Measurements from ENCODE around the gene PGLYRP3. TPM values are rescaled to one million over a fixed set of nuclear protein-coding genes. Genes with fewer than 3 reads are reported as not detected.

PGLYRP3 gene
- total and polyA plus RNA-seq, 2 experiments from 2014 or later = not detected

DNA sequence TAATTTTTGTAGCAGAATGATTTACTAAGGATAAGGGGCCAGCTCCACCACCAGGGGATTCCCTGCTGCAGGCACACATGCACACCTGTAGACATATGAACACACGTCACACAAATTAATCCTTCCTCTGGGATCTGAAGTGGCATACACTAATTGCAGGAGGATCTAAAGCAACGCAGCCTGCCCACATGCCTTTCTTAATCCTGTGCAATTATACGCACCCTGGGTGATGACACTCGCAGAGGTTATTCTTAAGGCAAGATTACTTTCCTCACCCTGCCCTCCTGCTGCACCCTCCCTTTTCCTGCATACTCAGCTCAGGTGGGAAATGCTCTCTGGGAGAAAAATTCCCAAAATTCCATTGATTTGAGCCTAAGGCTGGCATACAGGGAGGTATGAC lies 60.8 kb downstream of the PGLYRP3 start:
- Histone ChIP-seq H3K79me2 (replicated peaks; ENCODE audit: insufficient read depth) (no peaks in the 10 kb centered on the region), H3K4me2 (no peak overlapping the region), H3K27me3 (ENCODE audit: insufficient read depth) (no peaks in the 10 kb centered on the region), H4K20me1 (replicated peaks; ENCODE audit: insufficient read depth) (no peaks in the 10 kb centered on the region), H3K27ac (ENCODE audit: low read depth) (no peak overlapping the region), H3K36me3 (ENCODE audit: insufficient read depth) (no peaks in the 10 kb centered on the region), H3K4me3 (no peak overlapping the region), H3F3A (replicated peaks; ENCODE audit: low read depth) (no peaks in the 10 kb centered on the region), H3K4me1 (ENCODE audit: insufficient read depth) (no peaks in the 10 kb centered on the region), H3K9me2 (ENCODE audit: insufficient read depth) (peaks cover 4% of the 10 kb centered on the region; the same call in 1 of the 2 replicates), H2AFZ (no peak overlapping the region)
- DNase-seq (ENCODE audit: low spot score) (no peak), ATAC-seq (no peak)
- Mint-ChIP-seq H3K9me3 (no peaks in the 10 kb centered on the region), H3K27ac (no peak overlapping the region), H3K27me3 (ENCODE audit: insufficient read depth, low read depth, poor library complexity) (peaks cover 2% of the 10 kb centered on the region), H3K4me3 (no peak overlapping the region), H3K4me1 (no peaks in the 10 kb centered on the region), H3K36me3 (ENCODE audit: low read depth) (no peaks in the 10 kb centered on the region)
- TF ChIP-seq CTCF (conservative IDR thresholded peaks at IDR 0.05; ENCODE audit: low read depth in 2 of 2) (no peak), EZH2 (IDR thresholded peaks at IDR 0.05; ENCODE audit: low read depth, unreplicated experiment) (no peak), NANOG (IDR thresholded peaks at IDR 0.05; ENCODE audit: borderline replicate concordance) (no peak), JUNB (IDR thresholded peaks at IDR 0.05; ENCODE audit: unreplicated experiment) (no peak)
- TF ChIP-seq, protein P1, sequence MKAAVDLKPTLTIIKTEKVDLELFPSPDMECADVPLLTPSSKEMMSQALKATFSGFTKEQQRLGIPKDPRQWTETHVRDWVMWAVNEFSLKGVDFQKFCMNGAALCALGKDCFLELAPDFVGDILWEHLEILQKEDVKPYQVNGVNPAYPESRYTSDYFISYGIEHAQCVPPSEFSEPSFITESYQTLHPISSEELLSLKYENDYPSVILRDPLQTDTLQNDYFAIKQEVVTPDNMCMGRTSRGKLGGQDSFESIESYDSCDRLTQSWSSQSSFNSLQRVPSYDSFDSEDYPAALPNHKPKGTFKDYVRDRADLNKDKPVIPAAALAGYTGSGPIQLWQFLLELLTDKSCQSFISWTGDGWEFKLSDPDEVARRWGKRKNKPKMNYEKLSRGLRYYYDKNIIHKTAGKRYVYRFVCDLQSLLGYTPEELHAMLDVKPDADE (IDR thresholded peaks at IDR 0.05) = no peak

DNA sequence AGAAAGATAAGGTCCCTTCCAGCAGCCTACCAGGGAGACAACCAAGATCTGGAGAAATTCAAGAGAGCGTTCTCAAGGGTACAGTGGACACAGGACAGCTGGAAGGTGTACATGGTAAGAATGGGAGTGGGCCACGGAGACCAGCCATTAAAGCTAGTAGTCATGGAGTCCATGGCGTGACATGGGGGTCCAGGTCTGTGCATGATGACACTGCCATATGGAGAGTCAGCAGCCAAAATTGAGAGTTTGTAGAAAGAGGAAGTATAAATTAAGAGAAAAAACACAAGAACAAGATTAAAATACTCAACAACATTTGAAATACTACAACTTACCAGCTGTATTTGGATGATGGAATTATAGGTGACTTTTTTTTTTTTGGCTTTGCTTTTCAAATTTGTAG lies 61.2 kb downstream of the PGLYRP3 start:
- H3K4me3 ChIP-seq = no peak overlapping the region
- H3K4me2 ChIP-seq = no peak overlapping the region
- ATAC-seq = no peak
- H3K36me3 ChIP-seq (ENCODE audit: insufficient read depth) = no peaks in the 10 kb centered on the region
- H3F3A ChIP-seq (replicated peaks; ENCODE audit: low read depth) = no peaks in the 10 kb centered on the region
- H3K4me1 ChIP-seq (ENCODE audit: insufficient read depth) = no peaks in the 10 kb centered on the region
- H3K4me1 Mint-ChIP-seq = no peaks in the 10 kb centered on the region
- no peak for TF ChIP-seq ZNF114 (CRISPR knock-in tag; IDR thresholded peaks at IDR 0.05)
- TF ChIP-seq EZH2 (IDR thresholded peaks at IDR 0.05; ENCODE audit: low read depth, unreplicated experiment) = no peak
- TF ChIP-seq JUNB (IDR thresholded peaks at IDR 0.05; ENCODE audit: unreplicated experiment) = no peak
- TF ChIP-seq EZH2phosphoT487 (IDR thresholded peaks at IDR 0.05; ENCODE audit: unreplicated experiment) = no peak
- TF ChIP-seq POLR2AphosphoS5 (IDR thresholded peaks at IDR 0.05; ENCODE audit: low read depth) = no peak
- no peak for TF ChIP-seq NANOG (IDR thresholded peaks at IDR 0.05; ENCODE audit: borderline replicate concordance)
- no peak for TF ChIP-seq STAT1 (IDR thresholded peaks at IDR 0.05; ENCODE audit: unreplicated experiment)
- no peaks in the 10 kb centered on the region for H3K27me3 ChIP-seq (ENCODE audit: insufficient read depth)
- H3K79me2 ChIP-seq (replicated peaks; ENCODE audit: insufficient read depth) = no peaks in the 10 kb centered on the region
- no peaks in the 10 kb centered on the region for H3K9me3 Mint-ChIP-seq
- H3K27ac ChIP-seq (ENCODE audit: low read depth) = no peak overlapping the region
- H2AFZ ChIP-seq = no peak overlapping the region
- peaks cover 4% of the 10 kb centered on the region; the same call in 1 of the 2 replicates for H3K9me2 ChIP-seq (ENCODE audit: insufficient read depth)
- DNase-seq (ENCODE audit: low spot score) = no peak
- H4K20me1 ChIP-seq (replicated peaks; ENCODE audit: insufficient read depth) = no peaks in the 10 kb centered on the region
- no peak overlapping the region for H3K27ac Mint-ChIP-seq
- H3K27me3 Mint-ChIP-seq (ENCODE audit: insufficient read depth, low read depth, poor library complexity) = peaks cover 2% of the 10 kb centered on the region
- no peaks in the 10 kb centered on the region for H3K36me3 Mint-ChIP-seq (ENCODE audit: low read depth)
- no peak overlapping the region for H3K4me3 Mint-ChIP-seq
